NT2/D1 (cell line): ENCODE results near the gene RRAGB.
"Not testable (repeated sequence)": the region's sequence is repeated elsewhere in the genome, so short reads cannot be mapped to it uniquely, and the experiment has no call there.

Experiments used
- DNase-seq: peaks from one replicate; pipeline ENCODE4 v3.0.0-alpha.2; 2011; ENCODE audit warnings: low read depth, low spot score
- H3K27me3 ChIP-seq: 2 replicates; pipeline ENCODE4 v1.6.0; 2011; ENCODE audit warnings: mild to moderate bottlenecking; ENCODE audit not compliant: insufficient read length, insufficient read depth
- H3K36me3 ChIP-seq: 2 replicates; pipeline ENCODE4 v1.6.1; 2011; ENCODE audit warnings: mild to moderate bottlenecking, low read length, mixed read lengths; ENCODE audit not compliant: insufficient read depth, insufficient read length
- H3K4me1 ChIP-seq: 2 replicates; pipeline ENCODE4 v1.5.1; 2011; ENCODE audit not compliant: insufficient read depth, insufficient read length
- H3K4me3 ChIP-seq: 2 replicates; pipeline ENCODE4 v1.5.1; 2011; ENCODE audit warnings: low read depth; ENCODE audit not compliant: insufficient read length
- H3K9ac ChIP-seq: 2 replicates; pipeline ENCODE4 v1.6.0; 2011; ENCODE audit warnings: low read depth; ENCODE audit not compliant: insufficient read length
- H3K9me3 ChIP-seq: 2 replicates; pipeline ENCODE4 v1.5.1; 2011; ENCODE audit warnings: mild to moderate bottlenecking, low read length; ENCODE audit not compliant: insufficient read depth
- SUZ12 ChIP-seq: IDR thresholded peaks from 2 replicates; pipeline ENCODE4 v1.6.1; 2011; ENCODE audit not compliant: insufficient read length, insufficient read depth; ENCODE audit errors: extremely low read depth
- YY1 ChIP-seq: IDR thresholded peaks from 2 replicates; pipeline ENCODE4 v1.6.1; 2011; ENCODE audit not compliant: insufficient read length, insufficient read depth
- ZNF274 ChIP-seq: IDR thresholded peaks from 2 replicates; pipeline ENCODE4 v1.6.1; 2011; ENCODE audit warnings: mild to moderate bottlenecking, low read depth, low read length

RRAGB gene

DNA sequence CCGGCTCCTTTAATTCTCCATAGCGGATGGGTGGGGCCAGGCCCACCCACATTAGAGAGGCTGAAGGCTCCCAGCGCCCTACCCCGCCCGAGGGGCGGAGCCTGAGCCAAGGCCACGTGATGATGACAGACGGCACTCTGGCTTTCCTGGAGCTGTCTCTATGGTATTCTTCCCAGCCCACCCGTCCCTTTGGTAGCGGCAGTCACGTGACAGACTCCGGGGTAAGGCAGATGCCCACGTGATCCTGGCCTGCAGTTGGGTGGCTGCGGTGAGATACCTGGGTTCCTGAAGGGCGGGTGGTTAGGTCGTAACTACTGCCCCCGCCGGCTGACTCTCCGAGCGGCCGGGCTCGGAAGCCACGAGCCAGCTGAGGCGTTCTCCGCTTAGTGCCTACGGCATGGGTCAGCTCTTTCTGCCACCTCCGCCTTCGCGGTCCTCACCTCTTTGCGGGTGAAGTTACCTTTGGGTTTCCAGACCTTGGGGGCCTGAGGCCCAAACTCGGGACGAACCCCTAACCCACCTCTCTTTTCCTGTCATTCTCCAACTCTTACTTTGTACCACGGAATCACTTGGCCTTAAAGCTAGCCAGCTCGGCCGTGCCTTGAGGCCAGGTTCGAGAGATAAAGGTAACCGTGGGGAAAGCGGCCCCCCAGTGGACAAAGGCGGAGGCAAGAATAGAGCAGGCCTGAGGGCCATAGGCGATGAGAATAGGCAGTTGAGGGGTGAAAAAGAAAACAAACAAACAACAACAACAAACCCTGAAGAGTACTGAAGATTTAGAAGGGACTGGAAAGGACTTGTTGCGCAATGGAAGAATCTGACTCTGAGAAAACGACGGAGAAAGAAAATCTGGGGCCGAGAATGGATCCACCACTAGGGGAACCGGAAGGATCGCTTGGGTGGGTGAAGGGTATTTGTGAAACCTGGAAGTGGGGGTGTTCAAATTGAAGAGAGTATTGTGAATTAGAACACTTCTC, at the start of gene RRAGB:
RRAGB (plus strand) TSS at position 229 of the 977 bp plus-strand sequence; CDS start at position 808, 579 bp downstream.
- Histone ChIP-seq H3K36me3 (peaks cover 32% of the 10 kb centered on the region), H3K9ac (peak within 1 kb of the TSS; percentile 94), H3K4me3 (peak within 1 kb of the TSS; percentile 87), H3K4me1 (no peaks in the 10 kb centered on the region), H3K27me3 (no peaks in the 10 kb centered on the region), H3K9me3 (no peaks in the 10 kb centered on the region)
- peak; percentile 91 for DNase-seq
- TF ChIP-seq ZNF274, result no peak
- no peak for TF ChIP-seq YY1
- no peak for TF ChIP-seq SUZ12

DNA sequence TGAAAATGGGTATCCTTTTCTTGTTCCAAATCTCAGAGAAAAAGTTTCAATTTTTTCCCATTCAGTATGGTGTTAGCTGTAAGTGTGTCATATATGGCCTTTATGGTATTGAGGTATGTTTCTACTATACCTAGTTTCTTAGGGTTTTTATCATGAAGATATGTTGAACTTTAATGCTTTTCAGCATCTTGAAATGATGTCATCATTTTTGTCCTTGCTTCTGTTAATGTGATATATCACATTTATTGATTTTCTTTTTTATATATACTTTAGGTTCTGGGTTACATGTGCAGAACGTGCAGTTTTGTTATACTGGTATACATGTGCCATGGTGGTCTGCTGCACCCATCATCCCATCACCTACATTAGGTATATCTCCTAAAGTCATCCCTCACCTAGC, 49.5 kb upstream of the RRAGB start:
- no peak overlapping the region for H3K9ac ChIP-seq
- no peaks in the 10 kb centered on the region for H3K4me1 ChIP-seq
- no peaks in the 10 kb centered on the region for H3K27me3 ChIP-seq
- no peaks in the 10 kb centered on the region for H3K36me3 ChIP-seq
- no peak for TF ChIP-seq ZNF274
- no peak for TF ChIP-seq YY1
- TF ChIP-seq SUZ12, result no peak
- no peak for DNase-seq
- H3K9me3 ChIP-seq, result no peaks in the 10 kb centered on the region
- H3K4me3 ChIP-seq, result no peak overlapping the region

DNA sequence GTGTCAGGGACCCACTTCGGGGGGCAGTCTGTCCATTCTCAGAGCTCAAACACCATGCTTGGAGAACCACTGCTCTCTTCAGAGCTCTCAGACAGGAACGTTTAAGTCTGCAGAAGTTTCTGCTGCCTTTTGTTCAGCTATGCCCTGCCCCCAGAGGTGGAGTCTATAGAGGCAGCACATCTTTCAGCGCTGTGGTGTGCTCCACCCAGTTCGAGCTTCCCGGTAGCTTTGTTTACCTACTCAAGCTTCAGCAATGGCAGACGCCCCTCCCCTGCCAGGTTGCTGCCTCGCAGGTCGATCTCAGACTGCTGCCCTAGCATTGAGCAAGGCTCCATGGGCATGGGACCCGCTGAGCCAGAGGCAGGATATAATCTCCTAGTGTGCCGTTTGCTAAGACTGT, 29.0 kb upstream of the RRAGB start:
- not testable (repeated sequence) for H3K27me3 ChIP-seq, H3K9me3 ChIP-seq, DNase-seq, H3K36me3 ChIP-seq, H3K4me3 ChIP-seq, H3K9ac ChIP-seq, H3K4me1 ChIP-seq

GRCh38 chrX:55695227-55696018, 22.1 kb upstream of the RRAGB start:
- Histone ChIP-seq H3K27me3 (no peaks in the 10 kb centered on the region), H3K36me3 (no peaks in the 10 kb centered on the region), H3K9me3 (no peaks in the 10 kb centered on the region), H3K4me1 (no peaks in the 10 kb centered on the region), H3K9ac (no peak overlapping the region), H3K4me3 (no peak overlapping the region)
- no peak for TF ChIP-seq SUZ12
- TF ChIP-seq ZNF274, result no peak
- TF ChIP-seq YY1, result no peak
- DNase-seq, result no peak

DNA sequence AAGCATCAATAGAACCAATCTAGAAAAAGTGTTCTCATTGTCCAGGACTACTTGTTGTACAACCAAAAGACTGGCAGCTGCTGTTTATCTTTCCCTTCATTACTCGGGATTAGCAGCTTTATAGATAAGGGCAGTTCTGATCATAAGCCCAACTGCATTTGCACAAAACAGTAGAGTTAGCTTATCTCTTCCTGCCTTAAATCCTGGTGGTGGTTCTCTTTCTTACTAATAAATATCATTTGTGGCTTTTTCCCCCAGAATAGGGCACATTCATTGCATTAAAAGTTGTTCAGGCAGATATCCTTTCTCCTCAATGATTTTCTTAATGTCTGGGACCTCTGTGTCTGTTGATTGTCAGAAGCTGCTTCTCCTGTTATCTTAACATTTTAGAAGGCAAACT, 20.2 kb upstream of the RRAGB start:
- Histone ChIP-seq H3K4me3 (no peak overlapping the region), H3K27me3 (no peaks in the 10 kb centered on the region), H3K9ac (no peak overlapping the region), H3K36me3 (no peaks in the 10 kb centered on the region), H3K9me3 (peaks cover 7% of the 10 kb centered on the region; the same call in 1 of the 2 replicates), H3K4me1 (no peaks in the 10 kb centered on the region)
- DNase-seq, result no peak
- no peak for TF ChIP-seq YY1
- no peak for TF ChIP-seq ZNF274
- no peak for TF ChIP-seq SUZ12

- no peak overlapping the region for H3K9ac ChIP-seq
- H3K9me3 ChIP-seq, result peaks cover 9% of the 10 kb centered on the region
- no peaks in the 10 kb centered on the region for H3K36me3 ChIP-seq
- no peak overlapping the region for H3K4me3 ChIP-seq
- TF ChIP-seq SUZ12, result no peak
- no peak for TF ChIP-seq ZNF274
- TF ChIP-seq YY1, result no peak
- no peaks in the 10 kb centered on the region for H3K27me3 ChIP-seq
- H3K4me1 ChIP-seq, result no peaks in the 10 kb centered on the region
- no peak for DNase-seq
Observed at GRCh38 chrX:55702671-55703070, 14.9 kb upstream of the RRAGB start.

- H3K4me1 ChIP-seq, H3K36me3 ChIP-seq, DNase-seq, H3K27me3 ChIP-seq, H3K4me3 ChIP-seq, H3K9ac ChIP-seq: not testable (repeated sequence)
- peaks cover 15% of the 10 kb centered on the region for H3K9me3 ChIP-seq
Observed at GRCh38 chrX:55703436-55703835, 14.1 kb upstream of the RRAGB start.

DNA sequence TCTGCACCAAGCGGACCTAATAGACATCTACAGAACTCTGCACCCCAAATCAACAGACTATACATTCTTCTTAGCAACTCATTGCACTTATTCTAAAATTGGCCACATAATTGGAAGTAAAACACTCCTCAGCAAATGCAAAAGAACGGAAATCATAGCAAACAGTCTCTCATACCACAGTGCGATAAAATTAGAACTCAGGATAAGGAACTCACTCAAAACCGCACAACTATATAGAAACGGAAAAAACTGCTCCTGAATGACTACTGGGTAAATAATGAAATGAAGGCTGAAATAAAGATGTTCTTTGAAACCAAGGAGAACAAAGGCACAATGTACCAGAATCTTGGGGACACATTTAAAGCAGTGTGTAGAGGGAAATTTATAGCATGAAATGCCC, 12.5 kb upstream of the RRAGB start:
- not testable (repeated sequence) for DNase-seq, H3K36me3 ChIP-seq, H3K9ac ChIP-seq, H3K4me1 ChIP-seq, H3K4me3 ChIP-seq, H3K27me3 ChIP-seq
- peaks cover 31% of the 10 kb centered on the region for H3K9me3 ChIP-seq
